ENCODE measurements around the gene SLC43A3. TPM values are rescaled to one million over a fixed set of nuclear protein-coding genes. Genes with fewer than 3 reads are reported as not detected.

SLC43A3 gene
- total and polyA plus RNA-seq, 8 donors, result 1.2 to 81.7 (median 12.7) TPM

GRCh38 chr11:57390535-57390934 is 36.4 kb downstream of the SLC43A3 start, which contains the start of gene PRG2:
Gene PRG2, minus strand, starts transcription at chr11:57390650. Its CDS starts 706 bp downstream, at chr11:57389944.
- Histone ChIP-seq H3K4me3 (no peak within 1 kb of the TSS), H3K4me1 (no peaks in the 10 kb centered on the region), H3K27ac (no peak within 1 kb of the TSS), H3K9me3 (no peaks in the 10 kb centered on the region), H3K27me3 (peaks cover 0 to 5% (median 0%) of the 10 kb centered on the region in 3 donors), H3K36me3 (no peaks in the 10 kb centered on the region)
- intact Hi-C loops (cut with DNase I; ENCODE audit: low total_unique reads), result no loop called here
- DNase-seq, result no peak
- TF ChIP-seq POLR2AphosphoS5 (IDR thresholded peaks at IDR 0.05) (no peak), EP300 (IDR thresholded peaks at IDR 0.05) (no peak), CTCF (IDR thresholded peaks at IDR 0.05) (no peak), POLR2A (IDR thresholded peaks at IDR 0.05) (no peak)
- 60 to 83% (median 68%) methylated on average over 2 of the region's 2 CpGs for WGBS, 5 donors

GRCh38 chr11:57387289-57388030 is 39.5 kb downstream of the SLC43A3 start:
- WGBS, 5 donors, result 67 to 81% (median 74%) methylated on average over 16 of the region's 16 CpGs
- Histone ChIP-seq H3K4me1 (no peaks in the 10 kb centered on the region), H3K27ac (no peak overlapping the region), H3K4me3 (no peak overlapping the region), H3K9me3 (no peaks in the 10 kb centered on the region), H3K36me3 (no peaks in the 10 kb centered on the region), H3K27me3 (peaks cover 0 to 5% (median 0%) of the 10 kb centered on the region in 3 donors)
- DNase-seq, result no peak
- TF ChIP-seq CTCF (IDR thresholded peaks at IDR 0.05) (no peak), EP300 (IDR thresholded peaks at IDR 0.05) (no peak), POLR2AphosphoS5 (IDR thresholded peaks at IDR 0.05) (no peak), POLR2A (IDR thresholded peaks at IDR 0.05) (no peak)
- intact Hi-C loops (cut with DNase I; ENCODE audit: low total_unique reads), result no loop called here

- no peaks in the 10 kb centered on the region for H3K9me3 ChIP-seq
- H3K27me3 ChIP-seq, result peaks cover 0 to 5% (median 0%) of the 10 kb centered on the region in 3 donors
- H3K4me1 ChIP-seq, result no peaks in the 10 kb centered on the region
- intact Hi-C loops (cut with DNase I; ENCODE audit: low total_unique reads), result no loop called here
- no peak for TF ChIP-seq EP300 (IDR thresholded peaks at IDR 0.05)
- no peak for TF ChIP-seq POLR2AphosphoS5 (IDR thresholded peaks at IDR 0.05)
- no peak overlapping the region for H3K4me3 ChIP-seq
- no peak overlapping the region for H3K27ac ChIP-seq
- no peak for DNase-seq
- WGBS, 5 donors, result 74 to 81% (median 78%) methylated on average over 5 of the region's 5 CpGs
- H3K36me3 ChIP-seq, result no peaks in the 10 kb centered on the region
These were observed 40.6 kb downstream of the SLC43A3 start for GRCh38 chr11:57386178-57386940.

- Histone ChIP-seq H3K27ac (no peak within 1 kb of the TSS), H3K27me3 (peaks cover 0 to 14% (median 0%) of the 10 kb centered on the region in 3 donors), H3K4me3 (no peak within 1 kb of the TSS), H3K36me3 (no peaks in the 10 kb centered on the region), H3K9me3 (no peaks in the 10 kb centered on the region), H3K4me1 (no peaks in the 10 kb centered on the region)
- no peak for TF ChIP-seq POLR2AphosphoS5 (IDR thresholded peaks at IDR 0.05)
- TF ChIP-seq POLR2A (IDR thresholded peaks at IDR 0.05), result no peak
- no peak for TF ChIP-seq EP300 (IDR thresholded peaks at IDR 0.05)
- no peak for TF ChIP-seq CTCF (IDR thresholded peaks at IDR 0.05)
- no peak for DNase-seq
- WGBS, 5 donors, result 70 to 80% (median 71%) methylated on average over 2 of the region's 2 CpGs
- intact Hi-C loops (cut with DNase I; ENCODE audit: low total_unique reads), result no loop called here
These were observed 45.9 kb downstream of the SLC43A3 start, which contains the start of gene PRG3 for GRCh38 chr11:57380975-57381374. Gene PRG3, minus strand, starts transcription at chr11:57381150. Its CDS starts 442 bp downstream, at chr11:57380708.

All from stomach (tissue), 9 donors.